Retina (tissue), 1 donor: Measurements from ENCODE around the gene ZNF276.
"Not testable (repeated sequence)": the region's sequence is repeated elsewhere in the genome, so short reads cannot be mapped to it uniquely, and the experiment has no call there.

Experiments
- DNase-seq: peaks from one replicate; pipeline ENCODE4 v3.0.0-alpha.2; 2016

The ZNF276 gene

DNA sequence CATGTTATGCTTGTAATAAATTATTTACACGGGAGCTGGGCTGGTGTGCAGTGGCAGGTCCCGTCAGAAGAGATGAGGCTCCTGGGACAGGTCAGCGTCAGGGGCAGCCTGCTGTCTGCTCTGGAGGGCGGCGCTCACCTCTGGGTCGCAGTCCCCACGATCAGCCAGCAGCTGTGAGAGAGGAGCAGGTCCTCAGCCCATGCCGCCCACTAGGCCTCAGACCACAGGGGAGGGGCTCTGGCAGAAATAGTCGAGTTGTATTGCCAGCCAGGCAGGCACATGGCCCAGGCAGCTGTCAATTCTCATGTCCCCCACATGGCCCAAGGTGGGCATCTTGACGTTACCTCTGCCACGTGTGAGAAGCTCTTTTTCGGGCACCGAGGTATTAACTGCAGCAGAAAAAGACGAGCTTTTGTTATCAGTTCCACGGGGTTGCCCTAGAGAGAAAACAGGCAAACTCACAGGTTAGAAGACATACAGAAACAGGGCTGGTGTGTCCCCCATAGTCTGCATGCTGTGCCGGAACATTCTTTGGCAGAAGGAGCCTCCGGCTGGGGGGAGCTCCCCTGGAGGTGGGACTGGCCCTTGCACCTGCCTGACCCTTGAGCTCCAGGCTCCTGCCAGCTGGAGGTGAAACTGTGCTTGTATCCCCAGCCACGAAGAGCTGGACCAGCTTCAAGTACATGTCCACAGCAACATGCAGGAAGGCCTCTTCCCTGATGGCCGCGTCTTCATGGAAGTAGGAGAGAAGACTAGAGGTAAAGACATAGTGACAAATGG, 17.4 kb downstream of the ZNF276 start:
- DNase-seq = no peak

DNA sequence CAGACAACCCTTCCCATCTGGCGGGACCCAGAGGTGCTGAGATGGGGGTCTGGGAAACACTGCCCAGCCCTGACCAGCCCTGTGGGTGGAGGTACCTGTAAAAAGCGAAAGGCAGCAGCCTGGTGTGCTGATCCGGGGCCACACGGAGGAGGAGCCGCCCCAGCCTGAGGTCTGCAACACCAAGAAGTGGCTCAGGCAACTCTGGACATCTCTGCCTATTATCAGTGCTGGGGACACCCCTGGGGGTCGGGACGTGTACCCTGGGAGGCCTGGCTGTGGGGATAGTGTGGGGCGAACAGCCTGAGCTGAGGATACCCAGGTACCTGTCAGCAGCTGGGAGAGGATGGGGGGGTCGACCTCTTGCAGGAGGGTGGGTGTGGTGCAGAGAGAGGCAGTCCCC, 18.0 kb downstream of the ZNF276 start:
- DNase-seq = no peak

DNA sequence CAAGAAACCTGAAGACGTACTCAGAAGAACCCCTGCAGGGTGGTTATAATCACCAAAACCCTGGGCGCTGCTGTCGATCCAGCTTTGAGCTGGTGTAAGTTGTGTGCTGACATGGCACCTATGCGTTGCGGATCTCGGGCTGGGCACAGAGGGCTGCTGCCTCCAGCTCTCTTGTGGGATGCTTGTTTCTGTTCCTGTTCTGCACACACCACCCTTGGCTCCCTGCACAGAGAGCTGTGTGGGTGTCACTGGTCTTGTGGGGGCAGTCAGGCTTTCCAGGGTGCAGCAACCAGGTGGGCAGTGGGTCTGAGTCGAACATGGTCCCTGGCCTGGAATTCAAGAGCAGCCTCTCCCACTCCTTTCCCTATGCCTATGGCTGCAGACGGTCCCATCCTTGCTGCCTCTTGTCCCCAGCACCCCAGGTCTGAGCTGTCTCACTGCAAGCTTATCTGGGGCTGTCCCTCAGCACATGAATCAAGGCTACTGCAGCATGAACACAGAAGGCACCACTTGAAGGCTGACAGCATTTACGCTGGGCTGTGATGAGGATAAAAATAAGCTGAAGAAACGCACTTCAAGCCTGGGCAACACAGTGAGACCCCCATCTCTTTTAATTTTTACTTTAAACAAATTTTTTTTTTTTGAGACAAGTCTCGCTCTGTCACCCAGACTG, 20.1 kb downstream of the ZNF276 start:
- DNase-seq = no peak

DNA sequence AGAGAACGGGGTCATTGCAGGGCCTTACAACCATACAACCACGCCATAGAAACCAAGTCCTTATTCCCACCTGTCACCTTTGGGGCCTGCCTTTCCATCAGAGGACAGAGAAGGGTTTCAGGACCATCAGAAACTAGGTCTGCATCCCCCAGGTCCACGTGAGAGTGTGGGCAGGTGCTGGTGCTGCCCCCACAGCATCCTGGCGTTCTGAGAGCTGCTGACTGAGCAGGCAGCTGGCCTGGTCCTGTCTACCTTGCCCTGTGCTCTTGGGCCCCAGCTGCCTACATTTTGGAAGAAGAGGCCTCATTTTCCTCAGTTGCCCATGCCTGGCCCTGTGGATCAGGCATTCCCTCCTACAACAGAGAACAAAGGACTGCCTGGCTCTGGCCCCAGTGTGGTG, 21.6 kb downstream of the ZNF276 start:
- no peak for DNase-seq

DNA sequence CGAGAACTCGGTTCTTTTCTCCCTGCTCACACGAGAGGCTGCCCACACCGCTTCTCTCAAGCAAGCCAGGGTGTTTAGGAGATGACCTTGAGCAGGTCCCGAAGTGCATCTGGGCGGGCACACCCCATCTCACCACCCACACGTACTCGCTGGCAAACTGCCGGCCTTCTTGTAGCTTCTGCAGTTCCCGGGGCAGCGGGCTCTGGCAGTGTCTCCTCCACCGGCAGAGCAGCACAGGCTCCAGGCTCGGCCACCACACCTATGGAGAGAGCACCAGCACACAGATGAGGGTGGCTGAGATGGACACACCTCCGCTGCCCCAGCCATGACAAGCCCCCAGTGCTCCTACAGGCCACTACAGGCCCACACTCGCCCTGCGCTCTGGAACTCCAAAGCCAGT, 23.5 kb downstream of the ZNF276 start:
- DNase-seq = no peak

DNA sequence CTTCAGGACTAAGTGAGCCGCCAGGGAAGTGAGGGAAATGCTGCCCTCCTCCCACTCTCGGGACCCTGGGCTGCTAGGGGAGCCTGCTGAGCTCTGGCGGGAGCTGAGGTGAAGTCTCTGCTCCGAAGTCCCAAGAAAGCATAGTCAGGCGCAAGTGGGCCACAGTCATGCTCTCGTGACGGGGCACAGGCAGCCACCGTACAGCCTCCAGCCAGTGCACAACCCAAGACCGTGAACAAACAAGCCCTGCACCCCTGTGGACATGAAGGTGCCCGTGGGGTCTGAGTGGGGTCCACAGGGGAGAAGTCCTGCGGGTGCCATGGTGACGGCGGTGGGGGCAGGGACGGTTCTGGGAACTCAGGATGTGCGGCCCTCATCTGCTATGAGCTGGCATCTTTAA, 24.7 kb downstream of the ZNF276 start:
- no peak for DNase-seq

DNA sequence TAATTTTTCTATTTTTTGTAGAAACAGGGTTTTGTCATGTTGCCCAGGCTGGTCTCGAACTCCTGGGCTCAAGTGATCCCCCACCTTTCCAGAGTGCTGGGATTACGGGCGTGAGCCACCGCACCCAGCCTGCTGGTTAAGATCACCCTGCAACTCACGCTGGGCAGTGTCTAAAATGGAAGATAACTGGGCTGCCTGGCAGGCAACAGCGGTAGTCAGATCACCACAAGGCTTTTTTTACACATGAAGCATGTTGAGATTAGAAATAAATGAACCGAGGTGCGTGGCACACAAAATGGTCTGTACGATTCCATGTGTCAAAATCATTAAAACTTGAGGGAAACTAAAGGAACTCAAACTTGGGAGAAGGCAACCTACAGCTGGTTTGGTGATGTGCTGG, 26.7 kb downstream of the ZNF276 start:
- no peak for DNase-seq

DNA sequence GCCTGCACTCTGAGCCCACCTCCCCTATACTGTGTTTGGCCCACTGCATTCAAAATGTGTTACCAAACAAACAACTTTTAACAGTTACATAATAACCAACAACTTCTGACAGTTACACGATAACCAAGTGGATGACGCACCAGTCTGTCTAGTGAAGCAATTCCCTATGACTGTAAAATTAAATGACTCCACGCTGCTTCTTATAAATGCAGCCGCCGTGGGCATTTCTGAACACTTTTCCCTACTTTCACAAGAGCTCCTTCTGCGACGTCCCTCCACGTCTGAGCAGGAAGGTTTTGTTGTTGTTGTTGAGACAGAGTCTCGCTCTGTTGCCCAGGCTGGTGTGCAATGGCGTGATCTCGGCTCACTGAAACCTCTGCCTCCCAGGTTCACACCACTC, 27.6 kb downstream of the ZNF276 start:
- DNase-seq = no peak

DNA sequence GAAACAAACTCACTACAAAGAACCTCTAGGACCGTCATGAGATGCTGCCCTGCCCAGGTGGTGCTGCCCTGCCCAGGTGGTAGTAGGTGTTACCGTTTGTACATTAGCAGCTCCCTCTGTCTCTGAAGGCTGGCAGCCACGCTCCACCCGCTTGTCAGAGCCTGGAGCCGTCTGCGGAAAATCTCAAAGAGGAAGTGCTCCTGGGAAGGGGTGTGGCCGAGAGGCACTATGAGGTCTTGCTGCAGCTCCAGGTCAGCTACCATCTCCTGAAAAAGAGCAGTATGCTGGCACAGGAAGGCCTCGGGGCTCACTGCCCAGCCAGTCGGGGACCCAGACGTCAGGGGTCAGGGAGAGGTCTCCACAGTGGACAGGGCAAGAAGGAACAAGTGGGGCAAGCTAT, 28.3 kb downstream of the ZNF276 start:
- no peak for DNase-seq

DNA sequence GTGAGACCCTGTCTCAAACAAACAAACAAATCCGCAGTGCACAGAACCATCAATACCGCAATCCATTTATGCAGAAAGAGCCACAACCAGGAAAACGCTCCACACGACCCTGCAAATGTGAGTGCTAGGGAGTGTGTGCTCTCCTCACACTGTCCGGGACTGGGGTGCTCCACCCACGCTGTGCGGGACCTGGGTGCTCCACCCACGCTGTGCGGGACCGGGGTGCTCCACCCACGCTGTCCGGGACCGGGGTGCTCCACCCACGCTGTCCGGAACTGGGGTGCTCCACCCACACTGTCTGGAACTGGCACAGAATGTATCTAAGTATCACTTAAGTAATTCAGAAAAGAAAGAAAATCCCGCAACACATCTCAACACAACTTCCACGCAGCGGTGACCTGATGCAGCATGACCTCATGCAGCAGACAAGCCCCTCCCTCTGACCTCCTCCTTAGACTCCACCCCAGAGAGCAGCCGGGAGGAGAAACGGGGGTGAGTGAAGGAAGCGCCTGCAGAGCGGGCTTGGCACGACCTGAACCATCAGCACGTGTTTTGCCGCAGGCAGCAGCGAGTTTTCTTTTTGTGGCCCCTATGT, 38.5 kb downstream of the ZNF276 start:
- no peak for DNase-seq

DNA sequence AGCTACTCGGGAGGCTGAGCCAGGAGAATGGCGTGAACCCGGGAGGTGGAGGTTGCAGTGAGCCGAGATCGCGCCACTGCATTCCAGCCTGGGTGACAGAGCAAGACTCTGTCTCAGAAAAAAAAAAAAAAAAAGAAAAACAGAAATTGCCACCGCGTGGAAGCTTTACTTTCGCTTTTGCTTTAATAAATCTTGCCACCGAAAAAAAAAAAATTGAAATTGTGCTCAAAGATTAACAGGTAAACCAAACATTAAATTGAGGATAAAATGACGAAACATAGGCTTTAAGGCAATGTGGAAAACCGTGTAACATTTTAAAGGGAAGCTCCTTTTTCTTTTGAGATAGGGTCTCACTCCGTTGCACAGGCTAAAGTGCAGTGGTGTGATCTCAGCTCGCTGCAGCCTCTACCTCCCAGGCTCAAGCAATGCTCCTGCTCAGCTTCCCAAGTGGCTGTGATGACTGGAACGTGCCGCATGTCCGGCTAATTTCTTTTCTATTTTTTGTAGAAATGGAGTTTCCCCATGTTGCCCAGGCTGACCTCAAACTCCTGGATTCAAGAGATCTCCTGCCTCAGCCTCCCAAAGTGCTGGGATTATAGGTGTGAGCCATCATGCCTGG, 40.1 kb downstream of the ZNF276 start:
- no peak for DNase-seq

DNA sequence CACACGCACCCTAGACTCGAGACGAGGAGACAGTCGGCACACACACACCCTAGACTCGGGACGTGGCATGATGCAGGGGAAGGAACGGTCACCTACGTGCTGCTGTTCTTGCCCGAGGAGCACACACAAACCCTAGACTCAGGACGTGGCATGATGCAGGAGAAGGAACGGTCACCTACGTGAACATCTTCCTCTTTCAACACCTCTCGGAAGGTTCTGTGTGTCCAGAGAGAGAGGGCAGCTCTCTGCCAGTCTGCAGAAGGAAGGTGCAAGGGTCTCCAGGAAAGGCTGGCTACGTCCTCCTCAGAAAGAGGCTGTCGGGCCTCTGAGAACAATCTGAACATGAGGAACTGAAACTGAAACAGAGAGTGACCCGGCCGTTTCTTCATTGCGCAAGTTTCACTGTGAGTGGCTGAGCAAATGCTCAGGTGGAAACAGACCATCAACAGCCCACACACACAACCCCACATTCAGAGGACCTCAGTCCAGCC, 43.4 kb downstream of the ZNF276 start:
- no peak for DNase-seq

DNA sequence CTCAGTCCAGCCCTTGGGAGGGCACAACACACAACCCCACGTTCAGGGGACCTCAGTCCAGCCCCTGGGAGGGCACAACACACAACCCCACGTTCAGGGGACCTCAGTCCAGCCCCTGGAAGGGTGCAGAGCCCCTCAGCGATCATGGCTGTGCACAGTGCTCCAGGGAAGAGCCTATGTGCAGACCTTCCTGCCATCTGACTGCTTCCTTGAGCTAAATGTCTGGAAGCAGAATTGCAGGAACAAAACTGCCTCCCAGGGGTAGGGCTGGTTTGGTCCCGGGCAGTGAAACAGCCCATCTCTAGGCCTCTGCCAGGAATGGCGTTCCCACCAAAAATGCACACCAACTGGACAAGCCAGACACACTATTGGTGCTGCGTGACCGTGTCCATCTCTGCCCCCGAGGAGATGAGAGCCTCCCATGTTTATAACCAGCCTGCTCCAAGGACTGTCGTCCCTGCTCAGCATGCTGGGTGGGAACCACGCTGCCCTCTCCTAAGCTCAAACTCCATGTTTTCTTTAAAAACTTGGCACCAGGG, 44.0 kb downstream of the ZNF276 start:
- no peak for DNase-seq

DNA sequence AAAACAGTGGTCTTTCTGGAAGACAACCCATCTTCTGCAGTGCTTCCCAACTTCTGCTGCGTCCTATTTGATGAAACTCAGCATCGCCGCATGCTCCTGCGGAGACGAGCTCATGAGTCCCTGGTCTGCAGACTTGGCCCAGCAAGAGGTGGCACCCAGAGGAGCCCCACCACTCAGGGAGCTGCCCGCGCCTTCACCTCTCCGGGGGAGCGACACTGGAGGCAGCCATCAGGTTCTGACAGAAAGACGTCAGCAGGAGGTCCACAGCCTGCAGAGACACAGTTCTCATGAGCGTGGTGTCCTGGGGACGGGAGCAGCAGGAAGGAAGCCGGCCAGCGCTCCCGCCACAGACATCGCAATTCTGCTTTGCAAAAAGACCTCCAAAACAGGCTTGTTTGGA, 49.0 kb downstream of the ZNF276 start:
- no peak for DNase-seq

DNA sequence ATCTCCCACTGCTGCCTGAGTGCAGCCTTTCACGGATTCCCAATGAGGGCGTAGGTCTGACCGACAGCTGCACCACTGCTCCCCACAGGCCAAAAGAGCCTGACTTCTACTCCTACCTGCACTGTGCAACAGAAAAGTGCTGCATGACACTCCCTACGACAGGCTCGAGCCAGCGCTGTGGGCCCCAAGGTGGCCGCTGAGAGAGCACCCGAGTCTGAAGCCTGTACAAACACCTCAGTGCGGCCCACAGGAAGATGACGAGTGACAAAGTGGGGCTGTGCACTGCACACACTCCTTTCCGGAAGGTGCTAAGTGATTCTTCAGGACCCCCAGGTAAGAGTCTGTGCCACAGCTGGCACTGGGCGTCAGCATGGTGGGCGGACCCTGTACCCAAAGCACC, 53.9 kb downstream of the ZNF276 start:
- no peak for DNase-seq

DNA sequence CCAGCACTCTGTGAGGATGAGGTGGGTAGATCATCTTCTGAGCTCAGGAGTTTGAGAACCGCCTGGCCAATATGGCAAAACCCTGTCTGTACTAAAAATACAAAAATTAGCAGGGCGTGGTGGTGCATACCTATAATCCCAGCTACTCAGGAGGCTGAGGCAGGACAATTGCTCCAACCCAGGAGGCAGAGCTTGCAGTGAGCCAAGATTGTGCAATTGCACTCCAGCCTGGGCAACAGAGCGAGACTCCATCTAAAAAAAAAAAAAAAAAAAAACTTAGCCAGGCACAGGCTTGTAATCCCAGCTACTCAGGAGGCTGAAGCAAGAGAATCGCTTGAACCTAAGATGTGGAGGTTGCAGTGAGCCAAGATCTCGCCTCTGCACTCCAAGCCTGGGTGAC, 56.9 kb downstream of the ZNF276 start:
- DNase-seq = not testable (repeated sequence)

DNA sequence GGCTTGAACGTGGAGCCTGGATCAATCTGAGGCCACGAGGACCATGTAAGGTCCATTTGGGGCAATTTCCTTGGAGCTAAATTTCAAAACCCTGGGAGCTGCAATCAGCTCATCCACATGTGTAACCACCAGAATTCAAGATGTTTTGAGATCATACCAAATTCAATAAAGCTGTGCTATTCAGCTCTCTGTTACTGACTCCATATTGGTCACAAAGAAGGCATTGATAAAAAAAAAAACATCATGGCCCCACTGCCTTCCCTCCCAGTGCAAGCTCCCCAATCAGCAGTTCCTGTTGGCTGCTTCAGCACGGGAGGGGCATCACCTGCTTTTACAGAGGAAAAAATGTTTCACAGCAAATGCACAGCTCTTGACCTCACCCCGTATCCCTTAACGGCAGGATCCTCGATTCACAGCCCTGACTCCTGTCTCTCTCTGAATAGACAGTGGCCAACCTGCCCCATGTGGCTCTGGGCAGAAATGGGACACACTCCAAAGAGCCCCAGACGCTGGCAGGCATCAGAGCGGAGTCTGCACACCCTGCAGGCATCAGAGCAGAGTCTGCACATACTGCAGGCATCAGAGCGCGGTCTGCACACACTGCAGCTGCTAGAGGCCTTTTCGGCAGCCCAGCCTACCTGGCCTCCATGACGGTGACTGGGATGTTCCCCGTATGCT, 58.0 kb downstream of the ZNF276 start:
- no peak for DNase-seq

DNA sequence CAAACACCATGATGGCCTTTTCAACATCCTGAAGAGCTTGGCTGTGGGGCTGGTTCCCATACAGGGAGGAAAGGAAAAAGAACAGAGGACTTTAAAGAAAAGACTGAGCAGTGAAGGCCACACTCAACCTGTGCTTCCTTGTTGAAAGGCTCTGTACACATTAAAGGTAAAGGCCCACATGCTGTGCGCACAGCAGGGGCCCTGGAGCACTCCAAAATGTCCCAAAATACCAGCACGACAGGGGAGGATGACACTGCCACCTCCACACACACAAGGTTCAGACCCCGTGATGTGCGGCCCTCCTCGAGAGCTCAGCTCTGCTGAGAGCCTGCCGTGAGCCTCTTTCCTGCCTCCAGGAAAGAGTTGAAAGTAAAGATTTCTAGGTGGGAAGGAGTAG, 58.6 kb downstream of the ZNF276 start:
- no peak for DNase-seq

DNA sequence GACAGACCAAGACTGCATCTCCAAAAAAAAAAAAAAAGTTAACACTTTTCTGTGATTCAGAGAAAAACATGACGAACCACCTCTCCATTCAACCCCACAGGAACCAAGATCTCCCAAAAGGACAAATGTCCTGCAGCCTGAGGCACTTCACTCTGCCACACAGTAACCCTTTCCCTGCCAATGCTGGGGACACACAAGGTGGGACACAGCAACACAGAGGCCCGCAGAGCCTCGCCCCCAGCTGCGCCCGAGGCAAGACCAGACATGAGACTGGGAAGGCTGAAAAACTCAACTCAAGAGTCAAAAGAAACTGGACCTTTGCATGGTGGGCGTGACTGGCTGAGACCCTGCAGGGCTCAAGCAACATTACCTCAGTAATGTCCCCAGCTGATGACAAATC, 61.2 kb downstream of the ZNF276 start:
- no peak for DNase-seq

DNA sequence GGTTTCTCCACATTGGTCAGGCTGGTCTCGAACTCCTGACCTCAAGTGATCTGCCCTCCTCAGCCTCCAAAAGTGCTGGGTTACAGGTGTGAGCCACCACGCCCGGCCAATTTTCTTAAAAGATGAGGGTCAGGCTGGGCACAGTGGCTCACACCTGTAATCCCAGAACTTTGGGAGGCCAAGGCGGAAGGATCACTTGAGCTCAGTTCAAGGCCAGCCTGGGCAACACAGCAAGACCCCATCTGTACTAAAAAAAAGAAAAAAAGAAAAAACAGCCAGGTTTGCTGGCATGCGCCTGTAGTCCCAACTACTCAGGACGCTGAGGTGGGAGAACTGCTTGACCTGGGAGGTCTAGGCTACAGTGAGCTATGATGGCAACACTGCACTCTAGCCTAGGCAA, 62.6 kb downstream of the ZNF276 start:
- not testable (repeated sequence) for DNase-seq

DNA sequence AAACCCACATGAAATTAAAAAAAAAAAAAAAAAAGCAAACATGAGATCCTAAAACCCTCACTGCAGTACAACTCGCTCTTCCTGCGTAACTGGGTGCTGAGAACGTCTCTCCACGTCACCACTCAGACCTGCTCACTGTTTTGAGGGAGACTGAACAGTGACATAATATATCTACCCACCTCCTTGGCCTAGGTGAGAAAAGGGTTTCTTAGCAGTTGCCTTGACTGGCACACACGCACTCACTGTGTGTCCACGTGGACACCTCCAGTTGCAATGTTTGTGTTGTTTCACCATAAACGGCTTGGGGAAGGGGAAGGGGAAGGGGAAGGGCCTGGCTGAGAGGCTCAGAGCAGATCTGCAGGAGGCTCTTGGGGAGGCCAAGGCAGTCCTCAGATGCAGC, 63.1 kb downstream of the ZNF276 start:
- DNase-seq = no peak

DNA sequence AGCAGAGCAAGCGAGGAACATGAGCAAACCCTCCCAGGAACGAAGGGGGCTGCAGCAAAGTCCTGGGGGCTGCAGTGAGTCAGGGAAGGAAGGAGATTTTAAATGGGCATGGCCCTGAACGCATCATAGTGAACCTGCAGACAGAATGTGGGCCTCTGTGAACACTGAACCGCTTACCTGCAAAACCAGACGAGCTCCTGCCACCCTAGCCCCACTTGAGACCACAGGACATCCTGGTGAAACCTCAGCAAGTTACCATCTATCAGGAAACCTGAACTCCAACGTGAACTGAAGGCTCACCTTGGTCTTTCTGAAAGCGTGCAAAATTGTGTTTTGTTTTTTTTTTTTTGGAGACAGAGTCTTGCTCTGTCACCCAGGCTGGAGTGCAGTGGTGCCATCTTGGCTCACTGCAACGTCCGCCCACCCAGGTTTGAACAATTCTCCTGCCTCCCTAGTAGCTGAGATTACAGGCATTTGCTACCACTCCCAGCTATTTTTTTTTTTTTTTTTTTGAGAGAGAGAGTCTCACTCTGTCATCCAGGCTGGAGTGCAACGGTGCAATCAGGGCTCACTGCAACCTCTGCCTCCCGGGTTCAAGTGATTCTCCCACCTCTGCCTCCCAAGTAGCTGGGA, 64.3 kb downstream of the ZNF276 start:
- DNase-seq = no peak
